ENCODE measurements around the gene WASF2.

The WASF2 gene

GRCh38 chr1:27380766-27381733, 108.9 kb downstream of the WASF2 start:
- TF ChIP-seq GATA3 (IDR thresholded peaks at IDR 0.05; ENCODE audit: low read depth, low read length) (no peak), GATA2 (IDR thresholded peaks at IDR 0.05; ENCODE audit: low read depth, low read length) (no peak)

DNA sequence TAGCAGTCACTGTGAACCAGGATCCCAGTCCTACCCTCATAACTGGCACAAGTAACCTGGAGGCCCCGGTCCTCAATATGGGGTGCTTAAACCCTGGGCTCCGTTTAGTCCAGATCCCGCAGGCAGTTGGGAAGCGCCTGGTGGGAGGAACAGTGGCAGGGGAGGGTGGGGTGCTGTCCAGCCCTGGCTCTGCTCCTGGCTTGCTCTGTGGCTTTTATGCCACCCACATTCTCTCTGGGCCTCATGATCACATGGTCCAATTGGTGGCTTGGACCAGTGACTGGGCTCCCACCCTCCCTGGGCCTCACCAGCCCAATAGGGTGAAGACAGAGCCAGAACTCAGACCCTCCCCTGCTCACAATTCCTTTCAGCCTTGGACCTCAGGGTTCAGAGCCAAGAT, 109.7 kb downstream of the WASF2 start:
- TF ChIP-seq GATA3 (IDR thresholded peaks at IDR 0.05; ENCODE audit: low read depth, low read length): no peak
- no peak for TF ChIP-seq GATA2 (IDR thresholded peaks at IDR 0.05; ENCODE audit: low read depth, low read length)

DNA sequence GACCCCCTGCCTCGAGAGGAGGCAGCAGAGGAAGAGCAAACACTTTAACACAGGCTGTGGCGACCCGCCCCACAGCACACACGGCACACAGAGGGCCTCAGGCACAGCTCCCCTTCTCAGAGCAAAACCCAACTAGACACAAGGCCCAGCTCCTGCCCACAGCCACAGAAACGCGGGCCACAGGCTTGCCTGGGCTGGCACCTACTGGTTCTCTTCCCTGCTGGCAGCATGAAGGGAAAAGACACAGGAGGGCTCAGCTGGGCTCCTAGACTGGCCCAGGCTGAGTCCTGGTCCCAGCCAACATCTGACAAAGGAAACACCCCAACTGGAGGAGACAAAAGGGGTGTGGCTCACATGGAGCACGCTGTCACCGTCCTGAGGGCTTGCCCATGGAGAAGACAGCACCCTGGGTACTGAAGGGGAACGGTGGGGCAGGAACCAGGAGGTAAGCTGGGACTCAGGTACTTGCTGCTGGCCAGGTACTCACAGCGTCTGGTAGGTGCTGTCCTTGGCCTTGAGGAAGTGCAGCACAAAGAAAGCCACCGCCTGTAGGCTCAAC, 110.3 kb downstream of the WASF2 start:
- no peak for TF ChIP-seq GATA3 (IDR thresholded peaks at IDR 0.05; ENCODE audit: low read depth, low read length)
- no peak for TF ChIP-seq GATA2 (IDR thresholded peaks at IDR 0.05; ENCODE audit: low read depth, low read length)

DNA sequence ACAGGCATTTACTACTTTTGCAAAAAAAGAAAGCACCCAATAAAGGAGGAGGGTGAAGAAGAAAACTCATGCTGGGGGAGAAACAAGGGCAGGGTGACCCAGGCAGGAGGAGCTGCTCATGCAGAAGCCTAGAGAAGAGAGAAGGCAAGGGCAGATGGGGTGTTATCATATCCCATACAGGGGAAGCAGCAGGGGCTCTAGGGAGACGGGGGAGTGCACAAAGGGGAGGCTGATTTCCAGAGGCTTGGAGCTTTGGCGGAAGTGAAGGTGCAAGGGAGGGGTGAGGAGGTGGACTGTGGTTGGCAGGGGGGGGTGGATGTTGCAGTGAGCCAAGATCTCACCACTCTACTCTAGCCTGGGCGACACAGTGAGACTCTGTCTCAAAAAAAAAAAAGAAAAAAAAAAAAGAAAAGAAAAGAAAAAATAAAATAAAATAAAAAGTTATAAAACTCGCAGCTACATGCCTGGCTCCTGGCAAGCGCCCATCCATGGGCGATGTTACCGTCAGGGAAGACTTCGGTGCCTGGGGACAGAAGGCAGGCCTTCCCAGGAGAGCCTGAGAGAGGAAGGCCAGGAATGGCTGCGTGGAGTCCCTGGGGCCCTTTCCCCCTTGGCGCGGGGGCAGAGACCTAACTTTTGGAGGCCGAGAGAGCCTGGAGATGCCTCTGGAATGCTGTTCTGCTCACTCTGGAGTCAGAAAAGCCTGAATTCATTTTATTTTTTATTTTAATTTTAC, 112.0 kb downstream of the WASF2 start:
- TF ChIP-seq GATA3 (IDR thresholded peaks at IDR 0.05; ENCODE audit: low read depth, low read length) (no peak), GATA2 (IDR thresholded peaks at IDR 0.05; ENCODE audit: low read depth, low read length) (no peak)

GRCh38 chr1:27374362-27375086, 115.4 kb downstream of the WASF2 start, which contains the start of gene FCN3:
FCN3 (minus strand) TSS chr1:27374824; CDS start chr1:27374818, 6 bp downstream.
- TF ChIP-seq GATA3 (IDR thresholded peaks at IDR 0.05; ENCODE audit: low read depth, low read length) (no peak), GATA2 (IDR thresholded peaks at IDR 0.05; ENCODE audit: low read depth, low read length) (no peak)

- TF ChIP-seq GATA2 (IDR thresholded peaks at IDR 0.05; ENCODE audit: low read depth, low read length) (no peak), GATA3 (IDR thresholded peaks at IDR 0.05; ENCODE audit: low read depth, low read length) (no peak)
Observed at GRCh38 chr1:27372808-27373690, 116.9 kb downstream of the WASF2 start.

DNA sequence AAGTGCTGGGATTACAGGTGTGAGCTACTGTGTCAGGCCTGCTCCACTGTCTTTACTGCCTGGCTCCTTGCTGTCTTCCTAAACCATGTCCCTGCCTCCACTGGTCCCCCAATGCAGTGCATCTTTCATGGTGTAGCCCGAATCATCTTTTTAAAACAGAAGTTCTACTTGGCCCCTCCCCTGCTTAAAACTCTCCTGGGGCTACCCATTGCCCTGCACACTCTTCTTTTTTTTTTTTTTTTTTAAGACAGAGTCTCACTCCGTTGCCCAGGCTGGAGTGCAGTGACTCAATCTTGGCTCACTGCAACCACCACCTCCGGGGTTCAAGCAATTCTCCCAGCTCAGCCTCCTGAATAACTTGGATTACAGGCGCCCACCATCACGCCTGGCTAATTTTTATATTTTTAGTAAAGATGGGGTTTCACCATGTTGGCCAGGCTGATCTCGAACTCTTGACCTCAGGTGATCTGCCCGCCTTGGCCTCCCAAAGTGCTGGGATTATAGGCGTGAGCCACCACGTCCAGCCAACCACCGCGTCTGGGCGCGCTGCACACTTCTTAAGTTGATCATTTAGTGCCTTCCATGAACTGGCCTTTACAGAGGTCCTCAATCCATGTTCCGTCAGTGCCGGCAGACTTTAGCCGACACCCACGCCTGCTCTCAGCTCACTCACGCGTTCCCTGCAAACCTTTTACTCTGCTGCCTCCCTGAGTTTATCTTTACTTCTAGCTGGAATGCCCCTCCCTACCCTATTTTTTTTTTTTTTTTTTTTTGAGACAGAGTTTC, 117.8 kb downstream of the WASF2 start:
- no peak for TF ChIP-seq GATA2 (IDR thresholded peaks at IDR 0.05; ENCODE audit: low read depth, low read length)
- no peak for TF ChIP-seq GATA3 (IDR thresholded peaks at IDR 0.05; ENCODE audit: low read depth, low read length)

DNA sequence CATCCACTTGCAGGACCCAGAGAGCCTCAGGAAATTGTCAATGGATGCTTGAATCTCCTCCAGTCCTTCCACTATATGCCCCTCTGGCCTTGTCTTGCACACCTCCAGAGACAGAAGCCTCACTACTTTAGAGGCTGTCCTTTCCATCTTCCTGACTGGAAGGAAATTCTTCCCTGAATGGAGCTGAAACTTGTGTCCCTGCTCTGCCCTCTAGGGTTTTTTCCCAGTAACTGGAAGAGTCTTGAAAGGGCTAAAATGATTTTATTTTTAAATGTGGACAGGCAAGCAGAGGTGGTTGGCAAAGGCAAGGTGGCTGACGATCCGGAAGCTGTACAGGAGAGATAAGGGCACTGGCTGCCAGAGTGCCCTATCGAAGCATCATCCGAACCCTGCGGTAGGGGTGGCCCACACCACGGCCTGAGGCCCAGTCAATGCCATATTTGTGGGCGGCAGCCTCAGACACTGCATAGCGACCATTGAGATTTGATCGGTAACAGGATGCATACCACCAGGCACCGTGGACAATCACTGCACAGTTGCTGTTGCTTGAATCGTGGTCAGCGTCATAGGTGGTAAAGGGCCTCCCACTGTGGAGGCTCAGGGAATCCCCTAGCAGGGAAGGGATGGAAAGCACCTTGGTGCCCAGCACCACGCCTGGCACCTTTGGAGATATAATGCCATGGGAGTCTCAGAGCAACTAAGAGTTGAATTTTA, 120.9 kb downstream of the WASF2 start:
- TF ChIP-seq GATA3 (IDR thresholded peaks at IDR 0.05; ENCODE audit: low read depth, low read length): no peak

GRCh38 chr1:27367160-27367650, 122.8 kb downstream of the WASF2 start:
- TF ChIP-seq GATA3 (IDR thresholded peaks at IDR 0.05; ENCODE audit: low read depth, low read length): no peak

DNA sequence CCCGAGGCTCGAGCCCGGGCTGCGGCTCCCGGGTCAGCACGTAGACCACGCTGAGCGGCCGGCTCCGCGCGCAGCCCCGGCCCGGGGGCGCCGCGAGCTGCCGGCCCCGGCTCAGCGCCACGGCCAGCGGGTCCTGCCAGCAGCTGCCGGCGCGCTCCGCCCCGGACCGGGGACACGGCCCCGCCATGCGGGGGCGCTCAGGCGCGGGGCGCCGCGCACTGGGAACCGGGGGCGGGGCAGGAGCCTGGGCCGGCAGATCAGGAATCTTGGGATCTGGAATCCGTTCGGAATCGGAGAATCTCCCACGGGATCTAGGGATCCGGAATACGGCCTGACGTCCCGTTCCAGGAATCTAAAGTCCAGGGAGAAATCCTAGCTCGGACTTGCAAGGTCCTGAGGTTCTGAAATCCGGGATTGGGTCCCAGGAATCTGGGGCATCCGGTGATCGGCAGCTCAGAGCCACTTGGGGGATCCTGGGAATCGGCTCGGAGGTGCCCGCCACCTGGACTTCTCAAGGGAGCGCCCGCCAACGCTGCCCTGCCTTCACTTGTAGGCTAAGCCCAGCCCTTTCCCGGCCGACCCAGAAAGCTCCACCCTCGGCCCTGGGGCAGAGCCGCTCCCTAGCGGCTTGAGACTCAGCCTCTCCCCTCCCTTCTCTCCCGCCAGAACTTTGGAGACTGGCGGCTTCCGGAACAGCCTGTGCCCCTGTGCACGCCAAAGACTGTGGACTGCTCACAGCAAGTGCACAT, 123.4 kb downstream of the WASF2 start, which contains the start of gene MAP3K6:
TSS of gene MAP3K6 (minus strand) at position 551 of the 749 bp plus-strand sequence. CDS start at position 187, 364 bp downstream.
- TF ChIP-seq GATA2 (IDR thresholded peaks at IDR 0.05; ENCODE audit: low read depth, low read length) (no peak), GATA3 (IDR thresholded peaks at IDR 0.05; ENCODE audit: low read depth, low read length) (no peak)

DNA sequence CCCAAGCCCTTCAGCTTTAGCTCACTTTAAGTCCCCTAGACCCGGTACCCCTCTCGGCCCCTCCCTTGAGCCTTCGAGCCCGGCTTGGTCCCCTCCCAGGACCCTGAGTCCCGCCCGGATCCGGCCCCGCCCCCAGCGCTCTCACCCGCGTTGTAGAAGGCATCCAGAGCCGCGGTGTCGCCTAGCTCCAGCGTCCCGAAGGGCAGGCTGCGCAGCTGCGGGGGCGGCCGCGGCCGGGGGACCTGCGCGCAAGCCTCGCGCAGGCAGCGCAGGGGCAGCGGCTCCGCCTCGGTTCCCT, 123.9 kb downstream of the WASF2 start:
- TF ChIP-seq GATA3 (IDR thresholded peaks at IDR 0.05; ENCODE audit: low read depth, low read length) (no peak), GATA2 (IDR thresholded peaks at IDR 0.05; ENCODE audit: low read depth, low read length) (no peak)
